Stomach (tissue), 4 donors: ENCODE measurements around the gene KIAA1671.

Experiments
- EP300 ChIP-seq: sonication (generic); formaldehyde crosslinking; IDR thresholded peaks from one replicate; pipeline ENCODE4 v1.6.1; 2017; ENCODE audit warnings: antibody characterized with exemption
- POLR2A ChIP-seq, 4 donors: fragments of 450-650 bp; IDR thresholded peaks; one replicate each; pipeline ENCODE4 v1.6.1; 2016; ENCODE audit warnings: antibody characterized with exemption in 4 of 4, control low read depth in 2 of 4, mild to moderate bottlenecking in 1 of 4, moderate library complexity in 1 of 4
- TF ChIP-seq, protein P1 (sequence below), 7 experiments: fragments of 450-650 bp in 4 of 7; fragments of 200-600 bp in 3 of 7; sonication (generic) in 3 of 7; IDR thresholded peaks; one replicate each; pipeline ENCODE4 v1.5.1; 2016 to 2019; ENCODE audit warnings: antibody characterized with exemption in 7 of 7, control low read depth in 2 of 7, mild to moderate bottlenecking in 1 of 7

DNA sequence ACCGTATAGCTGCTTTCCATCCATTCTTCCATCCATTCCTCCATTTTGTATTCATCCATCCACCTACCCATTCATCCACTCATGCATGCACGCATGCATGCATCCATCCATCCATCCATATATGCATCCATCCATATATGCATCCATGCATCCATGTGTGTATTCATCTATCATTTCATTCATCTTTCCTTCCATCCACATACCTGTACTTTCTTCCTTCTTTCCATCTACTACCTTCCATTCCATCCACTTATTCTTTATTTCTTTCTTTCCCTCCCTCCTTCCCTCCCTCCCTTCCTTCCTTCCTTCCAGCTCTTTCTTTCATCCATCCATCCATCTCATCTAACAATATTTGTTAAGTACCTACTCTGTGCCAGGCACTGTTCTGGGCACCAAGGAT is 19.9 kb downstream of the KIAA1671 start:
- TF ChIP-seq, protein P1, sequence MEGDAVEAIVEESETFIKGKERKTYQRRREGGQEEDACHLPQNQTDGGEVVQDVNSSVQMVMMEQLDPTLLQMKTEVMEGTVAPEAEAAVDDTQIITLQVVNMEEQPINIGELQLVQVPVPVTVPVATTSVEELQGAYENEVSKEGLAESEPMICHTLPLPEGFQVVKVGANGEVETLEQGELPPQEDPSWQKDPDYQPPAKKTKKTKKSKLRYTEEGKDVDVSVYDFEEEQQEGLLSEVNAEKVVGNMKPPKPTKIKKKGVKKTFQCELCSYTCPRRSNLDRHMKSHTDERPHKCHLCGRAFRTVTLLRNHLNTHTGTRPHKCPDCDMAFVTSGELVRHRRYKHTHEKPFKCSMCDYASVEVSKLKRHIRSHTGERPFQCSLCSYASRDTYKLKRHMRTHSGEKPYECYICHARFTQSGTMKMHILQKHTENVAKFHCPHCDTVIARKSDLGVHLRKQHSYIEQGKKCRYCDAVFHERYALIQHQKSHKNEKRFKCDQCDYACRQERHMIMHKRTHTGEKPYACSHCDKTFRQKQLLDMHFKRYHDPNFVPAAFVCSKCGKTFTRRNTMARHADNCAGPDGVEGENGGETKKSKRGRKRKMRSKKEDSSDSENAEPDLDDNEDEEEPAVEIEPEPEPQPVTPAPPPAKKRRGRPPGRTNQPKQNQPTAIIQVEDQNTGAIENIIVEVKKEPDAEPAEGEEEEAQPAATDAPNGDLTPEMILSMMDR (IDR thresholded peaks at IDR 0.05) = no peak
- TF ChIP-seq POLR2A (IDR thresholded peaks at IDR 0.05) = no peak
- no peak for TF ChIP-seq EP300
